T-helper 1 cell (primary cell): ENCODE results near the gene PRKCI.
"Not testable (repeated sequence)": the region's sequence is repeated elsewhere in the genome, so short reads cannot be mapped to it uniquely, and the experiment has no call there.

Experiments used
- DNase-seq, 5 donors: peaks; one replicate each; pipeline ENCODE4 v3.0.0-alpha.2; 2012 to 2020

PRKCI gene

GRCh38 chr3:170296703-170297102 lies 74.5 kb downstream of the PRKCI start:
- no peak for DNase-seq

GRCh38 chr3:170301405-170301804 lies 79.2 kb downstream of the PRKCI start:
- DNase-seq, result no peak

GRCh38 chr3:170302008-170302407 lies 79.8 kb downstream of the PRKCI start:
- DNase-seq, result no peak

- no peak for DNase-seq
These were observed 83.8 kb downstream of the PRKCI start for GRCh38 chr3:170306015-170306414.

GRCh38 chr3:170307671-170308405 lies 85.6 kb downstream of the PRKCI start:
- no peak for DNase-seq

GRCh38 chr3:170309046-170309445 lies 86.8 kb downstream of the PRKCI start:
- DNase-seq, result no peak

- DNase-seq, result no peak
These were observed 95.7 kb downstream of the PRKCI start for GRCh38 chr3:170317954-170318353.

- no peak for DNase-seq
These were observed 98.4 kb downstream of the PRKCI start for GRCh38 chr3:170320461-170321121.

- DNase-seq, result no peak
These were observed 99.3 kb downstream of the PRKCI start for GRCh38 chr3:170321321-170322034.

- no peak for DNase-seq
These were observed 100.5 kb downstream of the PRKCI start for GRCh38 chr3:170322566-170323269.

- DNase-seq, result no peak
These were observed 101.1 kb downstream of the PRKCI start for GRCh38 chr3:170323331-170323730.

GRCh38 chr3:170324962-170325361 lies 102.7 kb downstream of the PRKCI start:
- no peak for DNase-seq

- DNase-seq, result no peak
These were observed 105.0 kb downstream of the PRKCI start for GRCh38 chr3:170327040-170327808.

GRCh38 chr3:170327868-170328548 lies 105.8 kb downstream of the PRKCI start:
- DNase-seq, result not testable (repeated sequence)

GRCh38 chr3:170330366-170330765 lies 108.1 kb downstream of the PRKCI start:
- DNase-seq, result no peak

- no peak for DNase-seq
These were observed 108.9 kb downstream of the PRKCI start for GRCh38 chr3:170331143-170331542.

GRCh38 chr3:170337420-170337819 lies 115.2 kb downstream of the PRKCI start:
- DNase-seq, result no peak

- DNase-seq, result no peak
These were observed 116.6 kb downstream of the PRKCI start for GRCh38 chr3:170338690-170339340.

- not testable (repeated sequence) for DNase-seq
These were observed 120.0 kb downstream of the PRKCI start for GRCh38 chr3:170342273-170342672.

GRCh38 chr3:170343859-170344258 lies 121.6 kb downstream of the PRKCI start:
- DNase-seq, result not testable (repeated sequence)

- no peak for DNase-seq
These were observed 122.7 kb downstream of the PRKCI start for GRCh38 chr3:170344971-170345370.
